Parathyroid adenoma (tissue), 2 donors: ENCODE measurements around the gene YARS2.

Source experiments
- H2AFZ ChIP-seq: fragments of 300-600 bp; sonication (generic); one replicate; pipeline ENCODE4 v1.7.0; 2017; ENCODE audit warnings: antibody characterized with exemption, mild to moderate bottlenecking
- H3K27ac ChIP-seq: fragments of 300-600 bp; sonication (generic); one replicate; pipeline ENCODE4 v1.7.0; 2017
- H3K27me3 ChIP-seq: fragments of 300-600 bp; sonication (generic); one replicate; pipeline ENCODE4 v1.7.0; 2017; ENCODE audit warnings: low read length; ENCODE audit not compliant: control insufficient read depth, insufficient read depth
- H3K36me3 ChIP-seq: fragments of 300-600 bp; sonication (generic); one replicate; pipeline ENCODE4 v1.7.0; 2017; ENCODE audit warnings: low read length; ENCODE audit not compliant: control insufficient read depth, insufficient read depth
- H3K4me1 ChIP-seq: fragments of 300-600 bp; sonication (generic); one replicate; pipeline ENCODE4 v1.7.0; 2017; ENCODE audit warnings: control low read depth
- H3K4me2 ChIP-seq: fragments of 300-600 bp; sonication (generic); one replicate; pipeline ENCODE4 v1.7.0; 2017; ENCODE audit warnings: low read length
- H3K4me3 ChIP-seq: fragments of 300-600 bp; sonication (generic); one replicate; pipeline ENCODE4 v1.7.0; 2017; ENCODE audit warnings: low read depth, low read length
- H3K79me2 ChIP-seq: fragments of 300-600 bp; sonication (generic); one replicate; pipeline ENCODE4 v1.7.0; 2017; ENCODE audit warnings: control low read depth
- H3K9ac ChIP-seq: fragments of 300-600 bp; sonication (generic); one replicate; pipeline ENCODE4 v1.7.0; 2017; ENCODE audit warnings: mild to moderate bottlenecking
- H3K9me3 ChIP-seq: fragments of 300-600 bp; sonication (generic); one replicate; pipeline ENCODE4 v1.7.0; 2017; ENCODE audit warnings: low read length; ENCODE audit not compliant: control insufficient read depth
- TF ChIP-seq, protein P1 (sequence below): fragments of 300-600 bp; sonication (generic); IDR thresholded peaks from one replicate; pipeline ENCODE4 v1.7.0; 2017; ENCODE audit warnings: antibody characterized with exemption, mild to moderate bottlenecking
- donor health status: primary hyperparathyroidism.

Gene YARS2

DNA sequence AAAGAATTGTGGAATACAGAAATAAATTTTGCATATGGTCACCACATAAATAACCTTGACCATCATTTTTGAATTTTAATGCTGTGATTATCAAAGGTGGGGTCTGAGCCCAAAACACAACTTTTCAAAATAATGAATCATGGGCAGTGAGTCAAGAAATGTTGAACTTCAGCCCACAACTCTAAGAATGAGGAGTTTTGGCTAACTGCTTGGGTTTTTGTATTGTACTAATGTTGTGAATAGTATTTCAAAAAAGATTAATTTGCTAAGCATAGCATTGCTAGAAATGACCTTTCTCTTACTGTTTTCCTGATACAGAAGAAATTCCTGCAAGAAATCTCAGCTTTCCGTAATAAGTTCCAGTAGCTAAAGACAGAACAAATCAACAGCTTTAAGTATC is 24.4 kb upstream of the YARS2 start:
- H3K27me3 ChIP-seq = no peaks in the 10 kb centered on the region
- no peak overlapping the region for H3K4me2 ChIP-seq
- H2AFZ ChIP-seq = no peak overlapping the region
- H3K9ac ChIP-seq = no peak overlapping the region
- no peaks in the 10 kb centered on the region for H3K36me3 ChIP-seq
- H3K27ac ChIP-seq = no peak overlapping the region
- H3K4me1 ChIP-seq = no peaks in the 10 kb centered on the region
- no peaks in the 10 kb centered on the region for H3K9me3 ChIP-seq
- no peak overlapping the region for H3K4me3 ChIP-seq
- TF ChIP-seq, protein P1, sequence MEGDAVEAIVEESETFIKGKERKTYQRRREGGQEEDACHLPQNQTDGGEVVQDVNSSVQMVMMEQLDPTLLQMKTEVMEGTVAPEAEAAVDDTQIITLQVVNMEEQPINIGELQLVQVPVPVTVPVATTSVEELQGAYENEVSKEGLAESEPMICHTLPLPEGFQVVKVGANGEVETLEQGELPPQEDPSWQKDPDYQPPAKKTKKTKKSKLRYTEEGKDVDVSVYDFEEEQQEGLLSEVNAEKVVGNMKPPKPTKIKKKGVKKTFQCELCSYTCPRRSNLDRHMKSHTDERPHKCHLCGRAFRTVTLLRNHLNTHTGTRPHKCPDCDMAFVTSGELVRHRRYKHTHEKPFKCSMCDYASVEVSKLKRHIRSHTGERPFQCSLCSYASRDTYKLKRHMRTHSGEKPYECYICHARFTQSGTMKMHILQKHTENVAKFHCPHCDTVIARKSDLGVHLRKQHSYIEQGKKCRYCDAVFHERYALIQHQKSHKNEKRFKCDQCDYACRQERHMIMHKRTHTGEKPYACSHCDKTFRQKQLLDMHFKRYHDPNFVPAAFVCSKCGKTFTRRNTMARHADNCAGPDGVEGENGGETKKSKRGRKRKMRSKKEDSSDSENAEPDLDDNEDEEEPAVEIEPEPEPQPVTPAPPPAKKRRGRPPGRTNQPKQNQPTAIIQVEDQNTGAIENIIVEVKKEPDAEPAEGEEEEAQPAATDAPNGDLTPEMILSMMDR = no peak
- H3K79me2 ChIP-seq = no peaks in the 10 kb centered on the region

DNA sequence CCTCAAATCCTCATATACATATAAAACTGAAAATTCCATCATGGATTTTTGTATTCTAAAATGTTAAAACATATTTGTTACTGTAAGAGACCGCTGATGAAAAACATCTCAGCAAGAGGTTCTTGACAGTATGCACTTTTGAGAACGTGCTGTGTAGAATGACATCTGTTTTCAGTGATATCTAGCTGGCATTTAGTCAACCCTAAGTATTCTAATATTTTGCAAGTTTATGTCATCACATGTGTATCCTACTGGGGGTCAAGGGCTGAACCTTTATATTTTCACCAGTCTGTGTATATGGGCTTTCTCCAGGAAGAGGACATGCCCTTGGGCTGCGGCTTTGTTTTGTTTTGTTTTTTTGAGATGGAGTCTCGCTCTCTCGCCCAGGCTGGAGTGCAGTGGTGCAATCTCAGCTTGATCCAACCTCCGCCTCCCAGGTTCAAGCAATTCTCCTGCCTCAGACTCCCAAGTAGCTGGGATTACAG is 22.0 kb upstream of the YARS2 start:
- H3K27me3 ChIP-seq = no peaks in the 10 kb centered on the region
- H3K4me1 ChIP-seq = no peaks in the 10 kb centered on the region
- H2AFZ ChIP-seq = no peak overlapping the region
- no peaks in the 10 kb centered on the region for H3K36me3 ChIP-seq
- no peaks in the 10 kb centered on the region for H3K9me3 ChIP-seq
- TF ChIP-seq, protein P1 = no peak
- no peak overlapping the region for H3K4me2 ChIP-seq
- H3K9ac ChIP-seq = no peak overlapping the region
- H3K4me3 ChIP-seq = no peak overlapping the region
- no peak overlapping the region for H3K27ac ChIP-seq
- H3K79me2 ChIP-seq = no peaks in the 10 kb centered on the region

DNA sequence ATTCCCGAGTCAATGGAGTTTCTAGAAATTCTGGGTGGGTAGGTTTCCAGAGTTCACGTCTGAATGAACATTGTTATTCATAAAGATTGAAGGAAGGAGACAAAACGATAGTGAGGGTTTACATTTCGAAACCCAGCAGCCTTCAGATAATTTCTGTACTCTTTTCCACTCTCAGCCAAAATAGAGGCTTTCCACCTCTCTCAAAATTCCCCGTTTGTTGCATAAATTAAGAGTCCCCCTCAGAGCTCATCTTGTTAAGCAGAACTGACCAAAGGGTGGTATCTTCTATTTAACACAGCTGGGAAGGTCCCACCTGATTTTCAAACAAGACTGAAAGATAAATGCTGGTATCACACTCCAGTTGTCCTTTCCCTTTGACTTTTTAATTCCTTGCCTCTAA is 21.5 kb upstream of the YARS2 start:
- no peak overlapping the region for H2AFZ ChIP-seq
- H3K4me3 ChIP-seq = no peak overlapping the region
- no peak overlapping the region for H3K9ac ChIP-seq
- no peaks in the 10 kb centered on the region for H3K9me3 ChIP-seq
- H3K27ac ChIP-seq = no peak overlapping the region
- no peaks in the 10 kb centered on the region for H3K27me3 ChIP-seq
- no peaks in the 10 kb centered on the region for H3K79me2 ChIP-seq
- H3K4me1 ChIP-seq = no peaks in the 10 kb centered on the region
- TF ChIP-seq, protein P1 = no peak
- no peak overlapping the region for H3K4me2 ChIP-seq
- no peaks in the 10 kb centered on the region for H3K36me3 ChIP-seq

DNA sequence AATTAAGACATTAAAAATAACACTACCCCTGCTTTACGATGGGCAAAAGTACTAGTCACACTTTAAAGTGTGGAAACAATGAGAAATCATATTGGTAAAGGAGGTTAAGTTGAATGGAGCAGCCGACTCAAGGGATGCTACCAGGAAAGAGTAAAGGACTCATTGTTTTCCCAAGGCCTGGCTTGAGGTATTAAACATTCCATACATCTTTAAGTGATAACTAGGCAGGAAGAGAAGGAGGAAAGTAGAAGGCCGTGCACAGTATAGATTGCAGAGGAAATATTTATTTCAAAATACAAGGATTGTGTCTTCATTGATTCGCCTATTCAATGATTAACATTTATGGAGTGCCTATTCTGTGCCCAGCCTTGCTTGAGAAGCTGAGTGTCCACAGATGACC is 20.6 kb upstream of the YARS2 start:
- Histone ChIP-seq H3K27ac (no peak overlapping the region), H3K9ac (no peak overlapping the region)
- TF ChIP-seq, protein P1 = no peak

DNA sequence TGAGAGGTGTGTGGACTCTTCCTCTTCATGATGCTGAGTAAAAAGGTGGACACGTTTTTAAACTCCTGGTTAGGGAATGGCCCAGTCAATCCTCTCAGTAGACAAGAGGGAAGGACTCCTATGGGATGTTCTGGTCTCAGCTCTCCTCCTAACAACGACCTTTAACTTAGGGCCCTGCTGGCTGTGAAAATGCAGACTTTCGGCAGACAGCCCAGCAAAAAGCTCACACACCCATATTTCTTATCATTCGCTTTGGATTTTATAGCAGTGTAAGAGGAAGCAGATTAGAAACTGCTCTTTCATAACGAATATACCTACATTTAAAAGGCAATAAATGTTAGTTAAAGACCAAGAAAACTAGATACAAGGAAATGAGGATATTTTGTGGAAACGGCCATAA is 18.0 kb upstream of the YARS2 start:
- Histone ChIP-seq H3K9ac (no peak overlapping the region), H3K4me3 (no peak overlapping the region), H3K27me3 (no peaks in the 10 kb centered on the region), H3K9me3 (no peaks in the 10 kb centered on the region), H2AFZ (no peak overlapping the region), H3K4me1 (no peaks in the 10 kb centered on the region), H3K4me2 (no peak overlapping the region), H3K36me3 (no peaks in the 10 kb centered on the region), H3K79me2 (no peaks in the 10 kb centered on the region), H3K27ac (no peak overlapping the region)
- TF ChIP-seq, protein P1 = no peak

More for the DNA sequence above, 20.6 kb upstream of the YARS2 start:
- Histone ChIP-seq H2AFZ (no peak overlapping the region), H3K79me2 (no peaks in the 10 kb centered on the region), H3K4me3 (no peak overlapping the region), H3K9me3 (no peaks in the 10 kb centered on the region), H3K36me3 (no peaks in the 10 kb centered on the region), H3K27me3 (no peaks in the 10 kb centered on the region), H3K4me2 (no peak overlapping the region), H3K4me1 (no peaks in the 10 kb centered on the region)
